Measurements from ENCODE around the gene THOC6.

The THOC6 gene

DNA sequence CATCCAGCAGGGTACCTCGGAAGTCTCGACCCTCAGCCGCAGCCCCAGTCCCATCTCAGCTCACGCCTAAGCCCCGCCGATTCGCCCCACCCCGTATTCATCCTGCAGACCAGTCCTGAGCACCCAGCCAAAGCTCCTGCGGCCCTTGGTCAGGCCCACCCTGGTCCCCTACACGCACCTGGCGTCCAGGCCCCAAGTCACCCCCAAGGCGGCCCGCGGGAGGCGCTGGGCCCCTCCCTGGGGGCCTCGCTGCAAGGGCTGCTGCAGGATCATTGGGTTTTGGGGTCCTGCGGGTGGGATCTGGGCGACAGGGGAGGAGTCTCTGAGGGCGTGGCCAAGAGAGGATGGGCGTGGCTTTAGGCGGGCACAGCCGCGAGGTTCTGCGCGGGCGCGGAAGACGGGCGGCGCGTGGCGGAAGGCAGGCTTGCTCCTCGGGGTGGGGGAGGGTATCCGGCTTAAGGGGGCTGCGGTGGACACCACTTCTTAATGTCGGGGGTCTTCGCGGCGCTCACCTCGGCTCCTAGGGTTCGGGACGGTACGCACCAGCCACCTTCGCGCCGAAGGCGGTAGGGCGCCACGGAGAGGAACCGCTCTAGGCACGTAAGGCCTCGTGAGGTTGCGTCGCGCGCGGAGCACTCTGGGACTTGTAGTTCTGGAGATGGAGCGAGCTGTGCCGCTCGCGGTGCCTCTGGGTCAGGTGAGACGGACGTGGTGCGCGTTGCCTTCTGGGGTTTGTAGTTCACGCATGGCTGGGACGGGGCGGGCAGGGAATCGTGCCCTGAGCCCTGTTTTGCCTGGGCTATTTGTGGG lies at the start of gene THOC6, which contains the start of gene HCFC1R1:
THOC6 (plus strand) TSS at position 367 of the 810 bp plus-strand sequence; CDS start at position 659, 292 bp downstream.
HCFC1R1 (minus strand) TSS at position 274 of the 810 bp plus-strand sequence; CDS start at position 273, 1 bp downstream.
- no peak for DNase-seq (ENCODE audit: low read depth, low spot score)

DNA sequence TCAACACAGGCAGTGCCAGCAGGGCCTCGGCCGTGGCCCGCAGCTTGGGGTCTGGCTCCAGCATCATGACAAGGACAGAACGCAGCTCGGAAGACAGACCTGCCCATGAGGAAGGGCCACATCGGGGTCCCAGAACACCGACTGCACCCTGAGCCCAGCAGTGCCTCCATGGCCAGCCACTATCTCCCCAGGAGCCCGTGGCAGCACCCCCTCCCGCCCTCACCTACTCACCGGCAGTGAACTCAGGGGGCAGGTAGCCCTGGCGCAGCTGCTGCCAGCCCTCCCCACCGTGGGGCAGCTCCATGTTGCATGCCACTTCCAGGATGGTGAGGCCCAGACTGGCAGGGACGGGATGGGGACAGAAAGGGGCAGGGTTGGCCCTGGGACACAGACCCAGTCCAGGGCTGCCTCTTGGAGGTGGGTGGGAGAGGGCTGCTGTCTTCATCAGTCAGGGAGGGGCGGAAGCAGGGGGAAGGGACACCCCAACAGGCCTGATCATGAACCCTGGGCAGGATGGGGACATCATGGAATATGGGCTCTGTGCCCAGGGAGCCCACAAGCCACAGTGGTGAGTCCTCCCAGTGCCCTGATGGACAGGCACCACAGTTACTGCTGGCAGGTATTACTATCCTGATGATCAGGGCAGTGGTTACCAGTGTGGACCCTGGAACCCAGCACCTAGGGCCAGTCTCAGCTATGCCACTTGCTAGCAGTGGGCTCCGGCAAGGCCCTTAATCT lies 49.3 kb upstream of the THOC6 start:
- DNase-seq (ENCODE audit: low read depth, low spot score), result no peak

DNA sequence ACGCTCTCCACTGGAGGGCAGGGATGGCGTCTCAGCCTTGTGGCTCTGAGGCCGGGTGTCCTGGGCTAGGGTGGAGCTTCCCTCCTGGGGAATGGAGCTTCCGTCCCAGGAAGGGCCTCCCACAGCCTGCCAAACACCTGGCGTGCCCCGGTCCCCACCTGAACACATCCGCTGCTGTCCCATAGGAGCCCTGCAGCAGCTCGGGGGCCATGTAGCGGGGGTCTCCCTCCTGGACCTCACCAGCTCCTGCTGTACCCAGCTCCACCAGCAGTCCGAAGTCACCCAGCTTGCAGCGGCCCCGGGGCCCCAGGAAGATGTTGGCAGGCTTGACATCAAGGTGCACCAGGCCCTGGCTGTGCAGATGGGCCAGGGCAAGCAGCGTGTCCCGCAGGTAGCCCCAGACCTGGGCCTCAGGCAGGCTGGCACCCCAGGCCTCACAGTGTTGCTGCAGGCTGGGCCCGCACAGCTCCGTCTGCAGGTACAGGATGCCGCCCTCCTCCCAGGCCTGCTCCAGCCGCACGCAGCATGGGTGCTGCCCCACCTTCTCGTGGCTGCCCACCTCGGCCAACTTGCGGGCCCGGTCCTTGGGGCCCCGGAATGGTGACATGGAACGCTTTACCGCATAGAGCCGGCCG lies 48.6 kb upstream of the THOC6 start:
- no peak for DNase-seq (ENCODE audit: low read depth, low spot score)

DNA sequence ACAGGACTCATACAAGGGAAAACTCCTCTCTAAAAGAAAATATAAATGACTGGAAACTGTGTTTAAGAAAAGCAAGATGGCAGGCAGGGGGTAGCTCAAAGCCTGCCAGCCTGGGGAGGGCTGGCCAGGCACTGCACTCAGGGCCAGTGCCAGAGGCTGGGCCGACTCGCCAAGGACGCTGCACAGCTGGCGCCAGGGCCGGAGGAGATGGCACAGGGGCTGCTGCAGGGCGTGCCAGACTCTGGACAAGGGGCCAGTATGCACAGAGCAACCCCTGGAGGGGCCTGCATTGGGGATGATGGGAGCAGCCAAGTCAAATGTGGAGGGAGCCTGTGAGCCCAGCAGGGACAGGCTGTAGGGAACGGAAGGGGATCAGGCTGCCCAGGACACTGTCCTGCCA lies 47.6 kb upstream of the THOC6 start:
- no peak for DNase-seq (ENCODE audit: low read depth, low spot score)

DNA sequence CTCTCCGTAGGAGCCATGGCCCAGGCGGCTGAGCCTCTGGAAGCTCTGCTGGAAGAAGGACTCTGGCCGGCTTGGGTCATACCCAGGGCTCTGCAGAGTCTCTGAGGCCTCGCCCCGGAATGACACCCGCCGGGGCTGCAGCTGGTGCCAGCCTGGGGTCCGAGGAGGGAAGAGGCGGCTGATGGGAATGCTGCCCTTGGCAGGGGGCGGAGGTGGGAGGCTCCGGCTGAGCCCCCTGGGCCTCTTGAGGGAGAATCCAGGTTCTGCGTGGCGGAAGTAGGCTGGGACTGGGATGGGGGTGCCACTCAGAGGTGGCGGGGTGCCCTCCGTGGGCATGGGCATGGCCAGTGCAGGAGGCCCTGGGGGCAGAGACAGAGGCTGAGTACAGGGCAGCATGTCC lies 47.2 kb upstream of the THOC6 start:
- DNase-seq (ENCODE audit: low read depth, low spot score), result no peak

DNA sequence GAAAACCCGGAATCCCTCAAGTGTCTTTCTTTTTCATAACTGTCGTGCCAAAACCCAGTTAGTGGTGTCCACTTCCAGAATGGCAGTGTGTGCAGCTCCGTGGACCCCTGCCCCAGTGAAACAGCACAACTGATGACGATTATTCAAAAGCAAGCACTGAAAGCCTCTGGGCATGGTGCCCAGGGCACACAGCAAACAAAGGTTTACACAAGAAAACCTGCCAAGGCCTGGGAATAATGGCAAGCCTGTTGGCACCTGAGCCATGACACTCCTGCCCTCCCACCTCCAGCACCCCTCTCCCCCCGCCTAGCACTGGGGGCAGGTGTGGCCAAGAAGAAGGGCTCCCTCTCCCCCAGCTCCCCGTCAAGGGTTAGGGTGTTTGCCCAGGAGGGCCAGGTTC lies 46.4 kb upstream of the THOC6 start:
- DNase-seq (ENCODE audit: low read depth, low spot score), result no peak

DNA sequence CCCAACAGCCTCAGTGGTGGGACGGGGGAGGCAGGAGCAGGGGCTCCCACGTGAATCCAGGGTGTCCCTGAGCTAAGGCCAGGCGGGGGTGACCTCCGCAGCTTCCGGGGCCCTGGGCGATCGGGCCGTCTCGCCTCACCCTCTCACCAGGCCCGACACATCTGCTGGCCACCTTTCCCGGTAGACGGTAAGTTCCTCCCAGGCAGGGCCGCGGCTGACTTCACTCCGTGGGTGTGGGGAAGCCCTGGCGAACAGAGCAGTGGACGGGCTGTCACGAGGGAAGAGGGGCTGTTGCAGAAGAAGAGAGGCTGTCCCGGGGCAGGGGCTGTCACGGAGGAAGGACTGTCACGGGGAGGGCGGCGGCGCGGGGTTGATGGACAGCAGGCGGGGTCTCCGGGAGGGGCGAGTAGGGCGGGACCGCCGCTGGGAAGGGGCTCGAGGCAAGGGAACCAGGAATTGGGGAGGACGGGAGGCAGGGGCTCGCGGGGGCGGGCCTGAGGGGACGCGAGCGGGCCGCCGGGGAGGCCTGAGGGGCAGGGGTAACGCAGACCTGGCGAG lies 44.1 kb upstream of the THOC6 start:
- no peak for DNase-seq (ENCODE audit: low read depth, low spot score)

DNA sequence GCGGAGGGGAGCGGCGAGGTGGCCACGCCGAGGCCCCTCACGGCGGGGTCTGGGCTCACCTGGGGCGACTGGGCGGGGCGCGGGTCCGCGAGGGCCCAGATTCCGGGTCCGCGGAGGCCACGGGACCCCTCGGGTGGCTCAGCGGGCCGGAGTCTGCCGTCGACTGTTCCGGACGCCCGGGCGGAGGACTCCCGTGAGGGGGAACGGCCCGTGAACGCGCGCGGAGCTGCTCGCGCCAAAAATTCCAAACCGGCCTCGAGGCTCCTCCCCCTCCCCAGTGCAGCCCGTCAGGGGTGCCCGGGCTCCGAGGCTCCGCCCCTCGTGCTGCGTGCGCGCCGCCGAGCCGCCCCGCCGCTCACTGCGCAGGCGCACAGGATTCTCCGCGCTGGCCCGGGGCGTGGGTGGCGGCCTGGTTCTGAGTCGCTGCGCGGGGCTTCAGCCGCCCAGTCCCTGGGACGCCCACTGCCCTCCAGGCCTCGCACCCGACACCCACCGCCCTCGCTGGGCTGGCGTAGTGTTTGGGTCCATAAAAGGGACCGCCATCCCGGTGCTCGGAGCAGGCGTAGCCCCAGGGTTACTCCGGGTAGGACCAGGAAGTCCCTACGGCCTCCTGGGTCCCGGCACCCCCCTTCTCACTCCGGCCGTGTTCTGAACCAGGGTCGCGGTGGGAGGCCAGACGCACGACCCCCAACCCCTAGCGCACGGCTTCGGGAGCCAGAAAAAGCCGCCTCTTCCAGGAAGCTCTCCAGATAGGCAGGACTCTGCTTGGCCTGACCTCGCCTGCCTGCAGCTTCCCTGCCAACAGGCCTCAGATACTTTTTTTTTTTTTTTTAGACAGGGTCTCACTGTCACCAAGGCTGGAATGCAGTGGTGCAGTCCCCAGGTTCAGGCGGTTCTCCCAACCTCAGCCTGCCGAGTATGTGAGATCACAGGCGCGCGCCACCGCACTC lies 43.3 kb upstream of the THOC6 start, which contains the start of gene PKMYT1:
PKMYT1 (minus strand) TSS at position 220 of the 950 bp plus-strand sequence. CDS start 789 bp downstream, outside the sequence.
- DNase-seq (ENCODE audit: low read depth, low spot score), result no peak

DNA sequence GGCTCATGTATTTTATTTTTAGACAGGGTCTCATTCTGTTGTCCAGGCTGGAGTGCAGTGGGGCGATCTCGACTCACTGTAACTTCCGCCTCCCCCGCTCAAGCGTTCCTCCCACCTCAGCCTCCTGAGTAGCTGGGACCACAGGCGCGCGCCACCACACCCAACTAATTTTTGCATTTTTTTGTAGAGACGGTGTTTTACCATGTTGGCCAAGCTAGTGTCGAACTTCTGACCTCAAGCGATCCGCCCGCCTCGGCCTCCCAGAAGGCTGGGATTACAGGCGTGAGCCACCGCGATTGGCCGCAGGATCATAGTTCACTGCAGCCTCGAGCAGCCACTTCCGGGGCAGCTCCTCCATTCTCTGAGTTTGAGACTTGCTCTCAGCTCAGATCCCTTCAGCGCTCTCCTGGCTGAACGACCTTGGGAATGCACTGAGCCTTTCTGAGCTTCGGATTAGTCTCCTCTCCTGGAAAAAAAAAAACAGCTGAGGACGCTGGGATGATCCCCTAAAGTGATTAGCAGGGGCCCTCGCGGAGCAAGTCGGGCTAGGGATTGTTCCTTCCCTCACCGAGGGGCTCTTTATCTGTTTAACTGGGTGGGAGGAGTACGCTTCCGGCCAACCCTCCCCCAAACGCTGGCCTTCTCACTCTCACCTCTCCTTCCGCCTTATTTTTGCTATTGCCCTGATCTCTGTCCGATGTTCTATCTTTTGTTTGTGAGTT lies 42.5 kb upstream of the THOC6 start:
- no peak for DNase-seq (ENCODE audit: low read depth, low spot score)

DNA sequence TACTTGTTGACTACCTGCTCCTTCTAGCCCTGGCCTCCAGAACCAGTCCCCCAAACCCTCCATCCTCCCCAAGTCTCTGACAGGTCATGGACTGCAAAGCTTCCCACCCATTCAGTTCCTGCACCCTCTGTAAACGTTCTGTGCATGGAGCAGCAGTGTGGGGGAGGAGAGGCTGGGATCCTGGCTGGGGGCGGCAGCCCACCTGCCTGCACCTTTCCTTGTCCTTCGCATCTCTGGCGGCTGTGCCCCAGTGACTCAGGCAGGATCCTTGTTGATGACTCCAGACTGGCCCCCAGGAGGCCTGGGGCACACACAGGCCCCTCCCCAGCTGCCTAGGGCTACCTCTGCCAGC lies 42.0 kb upstream of the THOC6 start:
- DNase-seq (ENCODE audit: low read depth, low spot score), result no peak

DNA sequence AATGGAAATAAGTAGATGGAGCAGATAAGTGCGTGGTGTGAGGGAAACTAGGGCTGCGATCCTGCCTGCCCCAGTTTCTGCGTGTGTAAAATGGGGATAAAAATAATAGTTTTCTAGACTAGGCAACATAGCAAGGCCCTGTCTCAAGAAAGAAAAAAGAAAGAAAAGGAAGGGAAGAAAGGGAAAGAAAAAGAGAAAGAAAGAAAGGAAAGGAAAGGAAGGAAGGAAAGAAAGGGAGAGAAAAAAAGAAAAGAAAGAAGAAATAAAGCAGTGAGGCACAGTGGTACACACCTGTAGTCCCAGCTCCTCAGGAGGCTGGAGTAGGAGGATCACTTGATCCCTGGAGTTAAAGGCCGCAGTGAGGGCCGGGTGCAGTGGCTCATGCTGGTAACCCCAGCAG lies 41.4 kb upstream of the THOC6 start:
- DNase-seq (ENCODE audit: low read depth, low spot score), result no peak

DNA sequence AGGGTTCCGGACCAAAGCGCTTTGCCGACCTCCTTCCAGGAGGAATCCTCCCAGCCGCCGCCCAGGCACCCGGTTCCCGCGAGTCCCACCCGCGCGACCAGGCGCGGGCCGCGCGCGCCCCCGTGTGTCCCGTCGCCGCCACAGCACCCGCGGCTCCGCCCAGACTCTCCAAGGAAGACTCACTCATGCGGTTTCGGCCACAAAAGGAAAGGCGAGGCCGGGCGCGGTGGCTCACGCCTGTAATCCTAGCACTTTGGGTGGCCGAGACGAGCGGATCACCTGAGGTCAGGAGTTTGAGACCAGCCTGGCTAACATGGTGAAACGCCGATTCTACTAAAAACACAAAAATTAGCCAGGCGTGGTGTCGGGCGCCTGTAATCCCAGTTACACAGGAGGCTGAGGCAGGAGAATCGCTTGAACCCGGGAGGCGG lies 40.1 kb upstream of the THOC6 start:
- no peak for DNase-seq (ENCODE audit: low read depth, low spot score)

DNA sequence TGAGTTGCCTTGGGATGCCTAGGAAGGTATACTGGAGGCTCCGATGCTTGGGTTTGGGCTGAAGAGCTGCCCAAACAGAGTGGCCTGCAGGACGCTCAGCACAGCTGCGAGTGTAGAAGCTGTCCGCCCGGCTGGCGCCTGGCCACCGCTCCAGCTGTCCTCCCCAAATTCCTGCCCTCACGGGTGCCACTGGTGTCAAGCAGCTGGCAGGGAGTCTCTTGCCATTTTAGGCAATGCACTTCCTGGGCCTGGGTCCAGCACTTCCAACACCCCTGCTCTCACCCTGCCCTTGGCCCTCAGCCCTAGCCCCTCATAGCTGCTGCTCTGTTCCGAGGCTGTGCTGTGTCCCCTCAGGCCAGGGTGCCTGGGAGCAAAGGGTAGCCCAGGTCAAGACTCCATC lies 38.4 kb upstream of the THOC6 start:
- no peak for DNase-seq (ENCODE audit: low read depth, low spot score)

DNA sequence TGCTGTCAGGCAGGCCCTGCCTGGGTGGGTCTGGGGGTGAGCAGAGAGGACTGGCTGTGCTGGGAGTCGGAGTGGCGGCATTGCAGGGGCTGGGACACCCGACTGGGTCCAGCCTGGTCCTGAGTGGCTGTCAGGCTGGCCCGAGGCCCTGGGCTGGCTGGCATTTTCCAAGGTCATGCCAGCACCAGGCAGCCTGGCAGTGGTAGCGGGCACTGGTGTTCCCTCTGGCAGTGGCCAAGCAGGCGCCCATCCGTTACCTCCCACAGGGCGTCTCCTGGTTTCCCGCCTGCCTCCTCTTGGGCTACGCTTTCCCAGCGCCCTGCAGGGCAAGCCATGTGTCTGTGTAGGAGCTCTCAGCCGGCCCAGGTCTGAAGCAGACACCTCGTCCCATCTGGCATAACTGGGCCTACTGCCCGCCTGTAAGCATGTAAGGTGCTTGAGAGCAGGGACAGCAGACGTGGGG lies 37.9 kb upstream of the THOC6 start:
- no peak for DNase-seq (ENCODE audit: low read depth, low spot score)

DNA sequence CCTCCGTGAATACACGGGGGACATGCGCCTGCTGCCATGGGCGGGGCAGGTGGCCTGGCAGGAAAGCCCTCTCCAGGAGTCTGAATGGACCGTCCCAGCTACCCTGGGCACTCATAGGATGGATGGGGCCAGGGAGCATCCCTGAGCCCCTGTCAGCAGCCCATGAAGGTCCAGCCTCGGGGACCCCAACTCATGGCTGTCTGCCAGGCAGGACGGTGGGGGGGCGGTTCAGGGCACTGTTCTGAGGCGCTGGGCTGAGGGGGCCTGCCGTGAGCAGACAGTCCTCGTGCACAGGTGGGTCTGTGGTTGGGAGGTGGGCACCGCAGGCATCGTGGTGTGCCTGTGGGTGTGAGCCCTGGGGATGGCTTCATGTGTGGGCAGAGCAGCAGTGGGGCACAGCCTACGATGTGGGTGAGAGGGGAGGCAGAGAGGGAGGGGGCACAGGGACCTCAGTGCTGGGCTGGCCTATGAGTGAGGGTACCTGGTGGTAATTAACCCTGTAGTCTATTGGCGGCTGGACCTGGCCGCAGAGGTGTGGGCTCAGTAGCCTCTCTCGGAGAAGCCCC lies 37.1 kb upstream of the THOC6 start:
- no peak for DNase-seq (ENCODE audit: low read depth, low spot score)

DNA sequence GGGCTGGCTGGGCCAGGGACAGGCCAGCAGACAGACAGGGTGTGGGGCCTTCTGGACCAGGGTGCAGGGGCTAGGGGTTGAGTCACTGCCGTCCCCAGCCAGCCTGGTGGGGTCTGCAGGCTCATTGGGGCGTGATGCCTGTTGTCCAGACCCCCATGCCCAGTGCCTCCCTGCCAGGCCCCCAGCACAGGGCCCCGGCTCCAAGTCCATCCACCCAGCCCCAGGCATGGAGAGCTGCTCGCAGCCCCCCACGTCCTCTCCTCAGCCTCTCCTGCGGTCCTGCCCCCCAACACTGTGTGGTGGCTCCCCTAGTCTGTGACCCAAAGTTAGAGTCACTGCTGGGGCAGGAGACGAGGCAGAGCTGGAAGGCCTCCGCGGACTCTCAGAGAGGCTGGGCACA lies 36.5 kb upstream of the THOC6 start:
- DNase-seq (ENCODE audit: low read depth, low spot score), result no peak

DNA sequence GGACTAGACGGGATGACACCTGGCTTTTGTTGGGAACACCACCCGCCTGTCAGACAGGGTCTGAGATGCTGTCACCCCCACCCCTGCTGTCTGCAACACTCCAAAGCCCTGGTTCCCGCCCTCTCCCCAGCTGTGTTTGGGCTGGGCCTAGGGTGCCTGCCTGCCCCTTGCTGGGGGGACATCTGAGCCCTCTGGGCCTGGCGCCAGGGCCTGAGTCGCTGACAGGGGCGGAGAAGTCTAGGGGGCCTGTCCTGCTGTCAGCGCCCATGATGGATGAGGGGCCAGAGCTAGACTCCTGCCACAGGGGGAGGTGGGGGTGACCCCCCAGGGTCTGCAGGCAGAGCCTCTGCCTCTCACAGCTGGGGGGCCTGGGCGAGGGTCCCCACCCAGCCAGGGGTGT lies 36.0 kb upstream of the THOC6 start:
- no peak for DNase-seq (ENCODE audit: low read depth, low spot score)

DNA sequence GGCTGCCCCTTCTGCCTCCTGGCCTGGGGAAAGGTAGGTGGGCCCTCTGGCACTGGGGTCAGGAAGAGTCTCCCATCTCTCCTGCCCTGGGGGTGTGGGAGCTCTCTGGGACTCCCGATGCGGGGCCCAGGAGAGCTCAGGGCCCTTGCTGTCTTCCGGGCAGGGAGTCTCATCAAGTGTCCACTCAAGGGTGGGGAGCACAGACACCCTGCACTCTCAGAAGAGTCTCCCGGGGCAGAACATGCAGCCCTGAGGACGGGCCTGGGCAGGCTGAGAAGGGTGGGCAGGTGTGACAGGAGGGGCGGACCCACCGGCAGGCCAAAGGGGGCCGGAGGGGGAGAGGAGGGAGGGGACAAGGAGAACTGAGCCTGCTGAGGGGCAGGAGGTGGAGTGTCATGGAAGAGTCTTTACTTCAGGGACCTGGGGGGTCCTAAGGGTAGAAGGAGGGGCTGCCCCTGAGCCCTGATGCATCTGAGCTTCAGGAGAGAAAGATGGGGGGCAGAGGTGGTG lies 35.2 kb upstream of the THOC6 start:
- DNase-seq (ENCODE audit: low read depth, low spot score), result no peak

DNA sequence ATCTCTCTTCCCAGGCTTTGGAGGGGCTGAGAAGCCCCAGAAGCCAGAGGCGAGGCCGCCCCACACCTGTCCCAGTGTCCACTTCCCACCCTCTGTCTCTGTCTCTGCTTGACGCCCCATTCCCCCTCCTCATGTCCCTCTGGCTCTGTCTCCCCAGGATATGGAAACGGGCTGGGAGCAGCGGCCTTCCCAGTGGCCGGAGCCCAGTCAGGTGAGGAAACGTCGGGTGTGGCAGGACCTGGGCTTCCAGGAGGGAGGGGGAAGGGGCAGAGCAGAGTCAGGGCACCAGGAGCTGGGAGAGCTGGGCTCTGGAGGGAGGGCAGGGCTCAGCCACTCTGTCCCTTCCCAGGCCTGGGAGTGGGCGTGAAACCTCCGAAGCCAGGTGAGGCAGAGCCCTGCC lies 32.9 kb upstream of the THOC6 start:
- no peak for DNase-seq (ENCODE audit: low read depth, low spot score)
